H54 (cell line): ENCODE data around the gene ABCB10.
A peak's percentile ranks its signal among the peaks of the same experiment; 100 is the strongest.
"Not testable (repeated sequence)": the region's sequence is repeated elsewhere in the genome, so short reads cannot be mapped to it uniquely, and the experiment has no call there.

Experiments used
- DNase-seq: peaks from one replicate; pipeline ENCODE4 v3.0.0; 2011; ENCODE audit warnings: low spot score, mixed read lengths; ENCODE audit not compliant: insufficient read length
- FAIRE-seq: peaks from 3 replicates; lab custom pipeline; 2011; peaks lifted over from hg19 to GRCh38; lab: Jason Lieb, UNC
- POLR2A ChIP-seq: IDR thresholded peaks from 2 replicates; pipeline ENCODE4 v1.6.1; 2011; ENCODE audit warnings: low read depth, mild to moderate bottlenecking, low read length

ABCB10 gene

DNA sequence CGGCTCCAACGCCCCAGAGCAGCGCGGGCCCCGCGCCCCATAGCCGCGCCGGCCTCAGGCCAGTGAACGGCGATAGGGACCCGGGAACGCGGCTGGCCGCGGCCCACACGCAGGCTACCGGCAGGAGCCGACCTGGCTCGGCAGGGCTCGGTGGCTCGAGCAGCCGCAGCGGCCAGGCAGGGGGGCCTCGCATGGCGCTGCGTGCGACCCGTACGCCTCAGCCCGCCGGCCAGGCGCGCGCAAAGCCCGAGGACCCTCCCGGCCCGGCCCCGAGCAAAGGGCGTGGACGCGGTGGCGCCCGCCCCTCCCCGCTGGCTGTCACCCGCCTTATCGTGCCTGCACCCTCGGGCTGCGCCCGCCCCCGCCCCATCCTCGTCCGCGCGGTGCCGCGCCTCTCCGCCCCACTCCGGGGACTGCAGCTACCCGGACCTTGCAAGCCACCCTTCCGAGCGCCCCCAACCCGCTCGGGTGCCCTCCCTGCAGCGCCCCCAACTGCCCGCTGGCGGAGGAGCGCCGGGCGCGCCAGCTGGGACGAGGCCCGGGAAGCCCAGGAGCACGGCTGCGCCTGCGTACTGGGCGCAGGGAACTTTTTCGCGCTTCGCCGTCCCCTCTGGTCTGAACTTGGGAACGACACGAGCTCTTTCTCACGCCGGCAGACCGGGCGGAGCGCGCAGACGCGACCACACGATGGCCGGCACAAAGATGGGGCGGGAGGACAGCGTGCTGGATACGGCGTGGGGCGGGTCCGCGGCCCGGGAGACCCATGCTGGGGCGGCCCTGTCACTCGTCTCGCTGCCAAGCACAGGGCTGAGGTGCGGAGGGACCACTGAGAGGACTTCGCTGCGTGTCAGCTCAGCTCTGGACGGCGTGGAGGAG, at the start of gene ABCB10:
ABCB10 (minus strand) TSS at position 248 of the 876 bp plus-strand sequence; CDS start at position 193, 55 bp downstream.
- peak; percentile 84 for TF ChIP-seq POLR2A
- no peak for FAIRE-seq
- peak; percentile 99 for DNase-seq

- DNase-seq (no peak), FAIRE-seq (no peak)
- no peak for TF ChIP-seq POLR2A
Observed at GRCh38 chr1:229607370-229607769, 48.9 kb upstream of the ABCB10 start.

- no peak for DNase-seq
- no peak for FAIRE-seq
- no peak for TF ChIP-seq POLR2A
Observed at GRCh38 chr1:229603371-229604005, 45.0 kb upstream of the ABCB10 start.

DNA sequence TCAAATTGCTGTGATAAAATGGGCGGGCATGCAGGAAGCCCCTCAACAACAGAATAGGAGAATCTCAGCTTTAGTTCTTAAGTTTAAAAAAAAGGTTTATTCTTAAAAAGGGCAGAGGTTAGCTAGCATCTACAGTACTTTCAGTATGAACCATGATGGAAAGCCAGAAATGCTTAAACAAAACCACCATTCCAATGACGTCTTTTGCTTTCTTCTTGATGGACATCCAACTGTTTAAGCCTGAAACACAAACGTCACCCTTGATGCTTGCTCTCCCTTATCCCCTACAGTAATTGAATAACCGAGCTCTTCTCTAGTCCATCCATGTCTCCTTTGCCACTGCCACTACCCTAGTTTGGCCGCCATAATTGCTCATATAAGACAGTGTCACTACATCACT, 41.7 kb upstream of the ABCB10 start:
- DNase-seq (no peak), FAIRE-seq (no peak)
- no peak for TF ChIP-seq POLR2A

DNA sequence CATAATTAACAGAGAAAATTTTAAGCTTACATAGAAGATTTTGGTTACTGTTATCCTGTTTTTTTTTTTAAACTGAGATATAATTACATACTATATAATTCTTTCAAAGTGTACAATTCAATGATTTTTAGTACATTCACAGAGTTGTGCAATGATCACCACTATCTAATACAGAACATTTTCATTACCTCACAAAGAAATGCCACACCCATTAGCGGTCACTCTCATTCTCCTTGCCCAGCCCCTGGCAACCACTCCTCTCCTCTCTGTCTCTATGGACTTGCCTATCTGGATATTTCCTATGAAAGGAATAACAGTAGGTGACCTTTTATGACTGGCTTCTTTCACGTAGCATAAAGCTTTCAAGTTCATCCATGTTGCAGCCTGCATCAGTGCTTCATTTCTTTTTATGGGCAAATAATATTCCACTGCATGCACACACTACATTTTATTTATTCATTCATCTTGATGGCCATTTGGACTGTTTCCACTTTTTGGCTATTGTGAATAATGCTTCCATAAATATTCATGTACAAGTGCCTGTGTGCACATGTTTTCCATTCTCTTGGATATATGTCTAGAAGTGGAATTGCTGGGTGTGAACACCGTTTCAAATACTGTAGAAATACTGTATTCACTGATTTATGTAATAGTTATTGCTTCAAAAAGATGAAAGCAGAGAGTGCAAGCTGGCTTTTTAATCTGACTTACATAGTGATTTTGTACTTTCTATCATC, 40.9 kb upstream of the ABCB10 start:
- no peak for FAIRE-seq
- DNase-seq = no peak

DNA sequence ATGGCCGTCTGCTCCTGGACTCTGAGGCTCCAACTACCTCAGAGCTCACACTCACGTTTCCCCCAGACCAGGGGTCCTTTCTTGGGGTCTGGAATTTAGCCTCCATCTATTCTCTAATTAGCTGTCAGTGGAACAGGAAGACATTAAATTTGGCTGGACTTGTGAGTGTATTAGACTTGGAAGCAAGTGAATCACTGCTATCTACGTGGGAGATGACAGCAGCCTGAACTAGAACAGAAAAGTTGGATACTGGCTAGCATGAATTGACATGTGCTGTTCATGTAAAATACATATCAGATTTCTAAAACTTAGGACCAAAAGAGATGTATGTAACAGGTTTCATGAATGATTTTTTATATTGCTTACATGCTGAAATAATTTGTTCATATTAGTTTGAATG, 39.4 kb upstream of the ABCB10 start:
- FAIRE-seq = no peak
- DNase-seq = no peak
- no peak for TF ChIP-seq POLR2A

More for the DNA sequence above, 40.9 kb upstream of the ABCB10 start:
- no peak for TF ChIP-seq POLR2A

DNA sequence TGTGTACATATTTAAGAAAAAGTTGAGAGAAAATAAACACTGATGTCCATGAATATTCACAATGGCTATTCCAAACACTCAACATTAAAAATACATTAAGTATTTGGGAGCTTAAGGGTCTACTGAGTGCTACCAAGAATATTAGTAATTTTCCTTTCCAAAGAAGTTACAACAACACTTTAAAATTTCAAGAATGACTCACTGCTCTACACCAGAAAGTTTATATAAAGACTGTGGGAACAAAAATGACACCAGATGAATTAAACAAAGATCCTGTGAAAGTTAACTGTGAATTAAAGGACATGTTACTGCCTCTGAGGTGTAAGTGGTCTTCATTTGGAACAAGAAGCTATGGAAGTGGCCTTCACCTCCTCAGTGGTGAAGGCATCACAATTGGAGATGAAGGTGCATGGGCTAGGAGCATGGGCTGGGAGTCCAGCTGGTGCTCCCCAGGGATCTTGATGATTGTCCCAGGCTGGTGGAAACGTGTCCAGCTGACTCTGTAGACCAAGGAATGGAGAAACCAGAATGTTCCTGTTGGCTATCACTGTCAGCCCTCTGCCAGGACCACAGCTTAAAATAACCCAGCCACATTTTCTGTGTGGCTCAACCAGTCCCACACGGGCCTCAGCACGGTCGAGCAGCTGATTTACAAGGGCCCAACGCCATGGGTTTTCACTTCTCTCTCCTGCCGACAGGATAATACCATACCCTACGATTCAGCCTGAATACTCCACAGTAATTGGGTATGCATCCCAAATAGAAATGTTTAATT, 38.6 kb upstream of the ABCB10 start:
- FAIRE-seq (no peak), DNase-seq (no peak)
- no peak for TF ChIP-seq POLR2A

DNA sequence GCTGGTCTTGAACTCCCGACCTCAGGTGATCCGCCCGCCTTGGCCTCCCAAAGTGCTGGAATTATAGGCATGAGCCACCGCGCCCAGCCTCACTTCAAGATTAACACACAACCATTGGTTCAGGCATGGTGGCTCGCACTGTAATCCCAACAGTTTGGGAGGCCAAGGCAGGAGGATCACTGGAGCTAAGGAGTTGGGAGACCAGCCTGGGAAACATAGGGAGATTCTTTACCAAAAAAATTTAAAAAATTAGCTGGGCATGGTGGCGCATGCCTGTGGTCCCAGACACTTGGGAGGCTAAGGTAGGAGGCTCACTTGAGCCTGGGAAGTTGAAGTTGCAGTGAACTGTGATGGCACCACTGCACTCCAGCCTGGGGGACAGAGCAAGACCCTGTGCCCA, 37.4 kb upstream of the ABCB10 start:
- FAIRE-seq, DNase-seq: not testable (repeated sequence)

- TF ChIP-seq POLR2A = no peak
Observed at GRCh38 chr1:229594227-229595008, 35.9 kb upstream of the ABCB10 start.

GRCh38 chr1:229593800-229594199, 35.3 kb upstream of the ABCB10 start:
- FAIRE-seq = no peak
- TF ChIP-seq POLR2A = no peak

More at GRCh38 chr1:229594227-229595008, 35.9 kb upstream of the ABCB10 start:
- FAIRE-seq (no peak), DNase-seq (no peak)

GRCh38 chr1:229590119-229590518, 31.6 kb upstream of the ABCB10 start:
- TF ChIP-seq POLR2A = no peak
- no peak for DNase-seq
- no peak for FAIRE-seq

More at GRCh38 chr1:229593800-229594199, 35.3 kb upstream of the ABCB10 start:
- no peak for DNase-seq

DNA sequence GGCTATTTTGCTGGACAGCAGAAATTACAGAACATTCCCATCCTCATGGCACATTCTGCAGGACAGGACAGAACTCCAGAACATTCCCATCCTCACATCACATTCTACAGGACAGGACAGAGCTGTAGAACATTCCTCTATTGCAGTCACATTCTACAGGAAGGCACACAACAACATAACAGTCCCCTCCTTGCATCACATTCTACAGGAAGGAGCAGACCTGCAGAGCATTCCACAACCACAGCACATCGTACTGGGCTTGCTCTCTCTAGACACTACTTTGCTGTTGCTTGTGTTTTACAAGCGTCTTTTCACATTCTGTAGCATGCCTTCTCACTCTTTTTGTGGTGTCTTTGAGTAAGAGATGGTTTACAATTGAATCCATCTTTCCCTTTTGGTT, 26.8 kb upstream of the ABCB10 start:
- DNase-seq (no peak), FAIRE-seq (no peak)
- TF ChIP-seq POLR2A = no peak
